NCI-H345 treated with DMSO at 0.1 percent for 48 hours (cell line): ENCODE data around the gene P2RX4.
"Not testable (repeated sequence)": the region's sequence is repeated elsewhere in the genome, so short reads cannot be mapped to it uniquely, and the experiment has no call there.

ENCODE experiments used
- DNase-seq: peaks from one replicate; lab custom pipeline; 2025; ENCODE audit not compliant: unreplicated experiment; lab: John Stamatoyannopoulos, UW

The P2RX4 gene

DNA sequence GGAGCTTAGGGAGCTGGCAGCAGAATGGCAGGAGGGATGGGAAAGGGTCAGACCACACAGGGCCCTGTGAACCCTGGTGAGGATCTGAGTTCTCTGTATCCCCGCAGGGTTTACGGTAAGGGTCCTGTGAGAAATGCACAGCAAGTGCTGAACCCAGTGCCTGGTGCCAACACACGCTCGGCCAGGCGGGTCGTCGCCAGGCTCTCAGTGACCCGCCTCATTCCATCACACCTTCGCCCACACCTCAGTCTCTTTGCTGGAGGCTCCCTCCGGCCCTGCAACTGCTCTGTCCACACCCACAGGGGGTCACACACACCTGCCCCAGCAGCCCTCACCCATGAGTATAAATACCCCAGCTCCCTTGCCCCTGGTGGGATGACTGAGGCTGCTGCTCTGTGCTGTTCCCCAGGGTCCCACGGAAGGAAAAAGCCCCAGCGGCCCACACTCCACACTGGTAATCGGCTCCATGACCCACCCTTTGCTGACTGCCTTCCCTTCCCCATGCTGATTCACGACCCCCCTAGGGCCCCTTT is 63.5 kb downstream of the P2RX4 start:
- no peak for DNase-seq

DNA sequence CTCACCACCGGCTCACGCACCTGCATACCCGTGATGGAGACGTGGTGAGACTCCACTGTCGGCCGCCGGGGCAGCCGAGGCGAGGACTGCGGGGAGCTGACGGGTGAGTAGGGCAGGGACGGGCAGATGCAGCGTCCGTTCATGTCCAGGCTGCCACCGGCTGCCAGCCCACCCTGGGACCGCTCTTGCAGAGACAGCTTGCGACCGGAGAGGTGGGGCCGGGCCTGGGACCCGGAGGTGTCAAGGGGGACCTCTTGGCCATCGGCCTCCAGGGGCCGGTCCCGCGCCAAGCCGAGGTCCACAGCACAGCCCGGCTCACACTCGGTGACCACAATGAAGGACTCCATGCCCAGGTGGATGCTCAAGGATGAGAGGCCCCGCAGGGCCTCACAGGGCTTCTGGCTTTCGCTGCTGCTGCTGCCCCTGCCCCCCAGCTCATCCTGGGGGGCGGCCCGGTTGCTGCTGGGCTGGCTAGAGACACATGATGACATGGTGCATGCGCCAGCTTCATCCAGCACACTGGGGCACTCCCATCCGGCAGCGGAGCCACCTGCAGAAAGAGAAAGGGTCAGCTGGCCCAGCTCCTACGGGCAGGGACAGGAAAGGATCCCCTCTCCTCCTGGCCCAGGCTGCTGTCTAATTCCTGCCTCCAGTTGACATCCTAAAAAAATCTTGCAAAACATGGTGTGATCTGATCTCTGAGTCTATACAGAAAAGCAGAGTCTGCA is 64.3 kb downstream of the P2RX4 start:
- DNase-seq: no peak

DNA sequence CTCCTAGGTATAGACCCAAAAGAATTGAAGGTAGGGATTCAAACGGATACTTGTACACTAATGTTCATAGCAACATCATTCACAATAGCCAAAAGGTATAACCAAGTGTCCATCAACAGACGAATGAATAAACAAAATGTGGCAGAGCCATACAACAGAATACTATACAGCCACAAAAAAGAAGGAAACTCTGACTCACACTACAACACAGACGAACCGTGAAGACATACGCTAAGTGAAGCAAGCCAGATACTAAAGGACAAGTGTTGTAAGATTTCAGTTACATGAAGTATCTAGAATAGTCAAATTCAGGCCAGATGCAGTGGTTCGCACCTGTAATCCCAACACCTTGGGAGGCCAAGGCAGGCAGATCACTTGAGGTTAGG is 67.4 kb downstream of the P2RX4 start:
- no peak for DNase-seq

DNA sequence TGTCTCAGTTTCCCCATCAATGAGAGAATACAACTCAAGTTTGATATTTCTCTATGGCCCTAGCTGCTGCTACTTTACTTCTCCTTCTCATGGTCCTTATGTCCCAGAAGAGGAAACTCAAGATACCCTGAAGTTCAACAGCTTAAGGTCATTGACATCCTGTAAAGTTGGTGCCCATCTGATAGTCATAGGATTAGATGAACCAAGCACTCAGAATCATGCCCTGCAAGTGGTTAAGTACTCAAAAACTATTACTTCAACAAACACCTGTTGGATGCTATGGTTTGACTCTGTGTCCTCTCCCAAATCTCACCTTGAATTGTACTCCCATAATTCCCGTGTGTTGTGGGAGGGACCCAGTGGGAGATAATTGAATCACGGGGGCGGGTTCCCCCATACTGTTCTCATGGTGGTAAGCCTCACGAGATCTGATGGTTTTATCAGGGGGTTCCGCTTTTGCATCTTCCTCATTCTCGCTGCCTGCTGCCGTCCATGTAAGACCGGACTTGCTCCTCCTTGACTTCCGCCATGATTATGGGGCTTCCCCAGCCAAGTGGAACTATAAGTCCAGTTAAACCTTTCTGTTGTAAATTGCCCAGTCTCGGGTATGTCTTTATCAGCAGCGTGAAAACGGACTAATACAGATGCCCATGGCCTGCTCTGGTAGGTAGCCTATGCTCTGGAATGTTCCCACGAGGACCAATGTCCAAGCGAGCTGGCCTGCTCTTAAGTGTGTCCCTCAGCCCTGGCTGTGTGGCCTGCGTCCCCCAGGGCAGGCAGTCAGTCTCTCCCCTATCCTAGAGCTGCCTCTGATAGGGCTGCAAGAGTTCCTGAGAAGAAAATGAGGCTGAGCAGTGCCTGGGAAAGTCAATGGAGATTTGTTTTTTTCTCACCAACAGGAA is 68.5 kb downstream of the P2RX4 start:
- no peak for DNase-seq

DNA sequence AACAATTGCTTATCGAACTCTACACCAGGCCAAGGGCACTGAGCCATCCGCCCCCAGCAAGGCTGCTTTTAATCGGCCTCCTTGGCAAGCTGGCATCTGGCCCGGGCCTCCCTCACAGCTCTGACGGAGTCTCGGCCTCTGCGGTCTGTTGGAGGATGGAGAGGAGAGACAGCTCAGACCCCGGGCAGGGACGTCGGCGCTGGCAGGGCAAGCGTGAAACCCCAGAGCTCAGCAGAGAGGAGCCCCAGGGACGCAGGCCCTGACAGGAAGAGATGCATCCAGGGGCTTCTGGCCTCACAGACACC is 69.1 kb downstream of the P2RX4 start:
- no peak for DNase-seq

- DNase-seq: no peak
Measured at GRCh38 chr12:121279507-121279915, 69.6 kb downstream of the P2RX4 start.

- DNase-seq: not testable (repeated sequence)
Measured at GRCh38 chr12:121280531-121280930, 70.6 kb downstream of the P2RX4 start.

GRCh38 chr12:121281116-121281515 is 71.2 kb downstream of the P2RX4 start:
- DNase-seq: not testable (repeated sequence)

GRCh38 chr12:121282072-121282742 is 72.3 kb downstream of the P2RX4 start:
- no peak for DNase-seq

GRCh38 chr12:121282910-121283309 is 73.0 kb downstream of the P2RX4 start:
- not testable (repeated sequence) for DNase-seq

DNA sequence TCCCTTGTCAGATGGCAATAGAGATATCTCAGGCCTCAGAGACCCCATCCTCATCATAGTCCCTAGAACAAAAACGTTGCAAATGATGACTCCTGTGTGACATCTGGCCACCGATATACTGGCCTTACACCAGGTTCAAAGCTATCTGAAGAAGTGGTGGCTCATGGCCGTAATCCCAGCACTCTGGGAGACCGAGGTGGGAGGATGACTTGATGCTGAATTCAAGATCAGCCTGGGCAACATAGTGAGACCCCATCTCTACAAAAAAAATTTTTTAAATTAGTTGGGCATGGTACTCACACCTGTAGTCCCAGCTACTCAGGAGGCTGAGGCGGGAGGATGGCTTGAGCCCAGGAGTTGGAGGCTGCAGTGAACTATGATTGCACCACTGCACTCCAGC is 73.5 kb downstream of the P2RX4 start:
- DNase-seq: no peak
